ENCODE measurements around the gene SUV39H1.

DNA sequence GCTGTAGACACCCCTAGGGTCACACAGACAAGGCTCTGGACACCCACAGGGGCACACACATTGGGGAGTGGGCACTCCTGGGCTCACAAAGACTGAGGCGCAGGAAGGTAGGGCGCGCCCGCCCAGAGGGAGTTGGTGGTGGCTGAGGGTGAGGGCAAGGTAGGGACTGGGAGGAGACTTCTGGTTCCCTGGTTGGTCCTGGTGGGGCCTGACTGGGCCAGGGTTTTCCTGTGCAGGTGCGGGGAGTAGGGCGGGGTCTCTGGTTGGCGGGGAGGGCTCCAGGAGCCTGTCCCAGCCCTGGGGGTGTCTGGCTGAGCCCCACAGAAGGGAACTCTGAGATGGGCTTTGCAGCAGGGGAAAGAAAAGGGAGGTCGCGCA lies 19.7 kb upstream of the SUV39H1 start:
- TF ChIP-seq, protein P1, sequence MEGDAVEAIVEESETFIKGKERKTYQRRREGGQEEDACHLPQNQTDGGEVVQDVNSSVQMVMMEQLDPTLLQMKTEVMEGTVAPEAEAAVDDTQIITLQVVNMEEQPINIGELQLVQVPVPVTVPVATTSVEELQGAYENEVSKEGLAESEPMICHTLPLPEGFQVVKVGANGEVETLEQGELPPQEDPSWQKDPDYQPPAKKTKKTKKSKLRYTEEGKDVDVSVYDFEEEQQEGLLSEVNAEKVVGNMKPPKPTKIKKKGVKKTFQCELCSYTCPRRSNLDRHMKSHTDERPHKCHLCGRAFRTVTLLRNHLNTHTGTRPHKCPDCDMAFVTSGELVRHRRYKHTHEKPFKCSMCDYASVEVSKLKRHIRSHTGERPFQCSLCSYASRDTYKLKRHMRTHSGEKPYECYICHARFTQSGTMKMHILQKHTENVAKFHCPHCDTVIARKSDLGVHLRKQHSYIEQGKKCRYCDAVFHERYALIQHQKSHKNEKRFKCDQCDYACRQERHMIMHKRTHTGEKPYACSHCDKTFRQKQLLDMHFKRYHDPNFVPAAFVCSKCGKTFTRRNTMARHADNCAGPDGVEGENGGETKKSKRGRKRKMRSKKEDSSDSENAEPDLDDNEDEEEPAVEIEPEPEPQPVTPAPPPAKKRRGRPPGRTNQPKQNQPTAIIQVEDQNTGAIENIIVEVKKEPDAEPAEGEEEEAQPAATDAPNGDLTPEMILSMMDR (IDR thresholded peaks at IDR 0.05), result no peak
- TF ChIP-seq ZFX (IDR thresholded peaks at IDR 0.05; ENCODE audit: borderline replicate concordance), result no peak

All from 22Rv1 (cell line).